ENCODE data around the gene SMIM5. TPM values are rescaled to one million over a fixed set of nuclear protein-coding genes. Genes with fewer than 3 reads are reported as not detected.

SMIM5 gene
- total RNA-seq, 4 donors from 2014 or later = 0.31 to 2.0 (median 1.0) TPM

DNA sequence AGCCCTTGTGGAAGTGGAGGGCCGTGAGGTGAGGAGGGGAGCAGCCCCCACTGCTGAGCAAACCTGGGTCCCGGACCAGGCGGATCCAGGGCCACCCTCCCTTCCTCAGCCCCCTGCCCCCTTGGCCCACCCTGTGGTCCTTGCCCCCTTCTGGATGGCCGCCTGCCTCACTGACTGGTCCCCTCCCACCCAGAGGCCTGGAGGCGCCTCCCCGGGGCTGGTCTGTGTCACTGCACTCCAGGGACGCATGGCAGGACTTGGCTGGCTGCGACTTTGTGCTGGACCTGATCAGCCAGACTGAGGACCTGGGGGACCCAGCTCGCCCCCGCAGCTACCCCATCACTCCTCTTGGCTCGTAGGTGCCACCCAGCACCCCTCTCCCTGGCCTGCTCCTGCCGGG lies 19.2 kb upstream of the SMIM5 start:
- TF ChIP-seq, protein P1, sequence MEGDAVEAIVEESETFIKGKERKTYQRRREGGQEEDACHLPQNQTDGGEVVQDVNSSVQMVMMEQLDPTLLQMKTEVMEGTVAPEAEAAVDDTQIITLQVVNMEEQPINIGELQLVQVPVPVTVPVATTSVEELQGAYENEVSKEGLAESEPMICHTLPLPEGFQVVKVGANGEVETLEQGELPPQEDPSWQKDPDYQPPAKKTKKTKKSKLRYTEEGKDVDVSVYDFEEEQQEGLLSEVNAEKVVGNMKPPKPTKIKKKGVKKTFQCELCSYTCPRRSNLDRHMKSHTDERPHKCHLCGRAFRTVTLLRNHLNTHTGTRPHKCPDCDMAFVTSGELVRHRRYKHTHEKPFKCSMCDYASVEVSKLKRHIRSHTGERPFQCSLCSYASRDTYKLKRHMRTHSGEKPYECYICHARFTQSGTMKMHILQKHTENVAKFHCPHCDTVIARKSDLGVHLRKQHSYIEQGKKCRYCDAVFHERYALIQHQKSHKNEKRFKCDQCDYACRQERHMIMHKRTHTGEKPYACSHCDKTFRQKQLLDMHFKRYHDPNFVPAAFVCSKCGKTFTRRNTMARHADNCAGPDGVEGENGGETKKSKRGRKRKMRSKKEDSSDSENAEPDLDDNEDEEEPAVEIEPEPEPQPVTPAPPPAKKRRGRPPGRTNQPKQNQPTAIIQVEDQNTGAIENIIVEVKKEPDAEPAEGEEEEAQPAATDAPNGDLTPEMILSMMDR (IDR thresholded peaks at IDR 0.05) = no peak
- DNase-seq (ENCODE audit: low spot score) = no peak

DNA sequence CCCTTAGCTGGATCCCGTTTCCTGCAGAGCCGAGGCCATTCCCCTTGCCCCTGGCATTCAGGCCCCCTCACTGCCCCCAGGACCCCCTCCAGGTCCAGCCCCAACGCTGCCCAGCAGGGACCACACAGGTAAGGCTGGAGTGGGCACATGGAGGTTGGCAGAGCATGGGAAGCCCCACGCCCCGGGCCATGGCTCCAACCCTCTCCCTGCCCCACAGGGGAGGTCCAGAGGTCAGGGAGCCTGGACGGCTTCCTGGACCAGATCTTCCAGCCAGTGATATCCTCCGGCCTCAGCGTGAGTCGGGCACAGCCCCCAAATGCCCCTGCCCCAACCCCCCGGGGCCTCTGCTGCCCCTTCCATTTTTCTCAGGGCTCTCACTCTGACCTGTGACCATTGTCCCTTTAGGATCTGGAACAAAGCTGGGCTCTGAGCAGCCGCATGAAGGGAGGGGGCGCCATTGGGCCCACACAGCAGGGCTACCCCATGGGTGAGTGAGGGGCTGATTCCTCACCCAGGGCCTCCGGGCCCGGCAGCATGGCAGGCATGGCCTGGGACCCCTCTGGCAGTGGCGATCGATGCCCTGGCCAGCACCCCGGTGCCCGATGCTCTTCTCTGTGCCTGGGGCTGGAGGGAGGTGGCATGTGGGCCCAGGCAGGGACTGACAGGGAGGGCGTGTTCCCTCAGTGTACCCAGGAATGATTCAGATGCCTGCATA lies 18.5 kb upstream of the SMIM5 start:
- no peak for DNase-seq (ENCODE audit: low spot score)
- ATAC-seq (ENCODE audit: low FRiP score) = no peak
- TF ChIP-seq, protein P1 (IDR thresholded peaks at IDR 0.05) = no peak

More for the DNA sequence above, 19.2 kb upstream of the SMIM5 start:
- ATAC-seq (ENCODE audit: low FRiP score) = no peak

DNA sequence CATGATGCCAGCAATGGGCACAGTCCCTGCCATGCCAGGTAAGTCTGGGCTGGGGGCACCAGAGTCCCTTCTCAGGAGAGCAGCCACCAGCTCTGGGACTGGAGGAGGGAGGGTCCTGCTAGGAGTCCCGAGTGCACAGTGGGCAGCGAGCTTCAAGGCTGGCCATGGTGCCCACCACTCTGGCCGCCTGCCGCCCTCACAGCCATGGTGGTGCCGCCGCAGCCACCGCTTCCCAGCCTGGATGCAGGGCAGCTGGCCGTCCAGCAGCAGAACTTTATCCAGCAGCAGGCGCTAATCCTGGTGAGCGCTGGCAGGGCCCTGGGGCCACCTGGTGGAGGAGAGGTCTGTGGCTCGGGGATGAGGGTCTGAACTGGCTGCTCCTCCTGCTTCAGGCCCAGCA lies 17.9 kb upstream of the SMIM5 start:
- DNase-seq (ENCODE audit: low spot score) (no peak), ATAC-seq (ENCODE audit: low FRiP score) (no peak)
- TF ChIP-seq, protein P1 (IDR thresholded peaks at IDR 0.05) = no peak

DNA sequence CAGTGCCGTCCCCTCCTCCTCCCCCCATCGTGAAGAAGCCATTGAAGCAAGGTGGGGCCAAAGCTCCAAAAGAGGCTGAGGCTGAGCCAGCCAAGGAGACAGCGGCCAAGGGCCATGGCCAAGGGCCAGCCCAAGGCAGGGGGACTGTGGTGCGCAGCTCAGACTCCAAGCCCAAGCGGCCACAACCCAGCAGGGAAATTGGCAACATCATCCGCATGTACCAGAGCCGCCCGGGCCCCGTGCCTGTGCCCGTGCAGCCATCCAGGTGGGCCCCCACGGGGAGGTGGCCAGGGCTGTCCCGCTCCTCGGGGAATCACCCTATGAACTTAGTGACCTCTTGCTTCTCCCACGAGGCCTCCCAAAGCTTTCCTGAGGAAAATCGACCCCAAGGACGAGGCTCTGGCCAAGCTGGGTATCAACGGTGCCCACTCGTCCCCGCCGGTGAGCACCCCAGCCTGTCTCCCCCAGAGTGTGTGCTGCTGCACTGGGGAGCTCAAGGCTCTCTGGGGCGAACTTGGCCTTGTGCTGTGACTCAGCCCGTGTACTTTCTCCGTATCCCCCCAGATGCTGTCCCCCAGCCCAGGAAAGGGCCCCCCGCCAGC lies 16.6 kb upstream of the SMIM5 start:
- DNase-seq (ENCODE audit: low spot score) (no peak), ATAC-seq (ENCODE audit: low FRiP score) (no peak)
- TF ChIP-seq, protein P1 (IDR thresholded peaks at IDR 0.05) = no peak

DNA sequence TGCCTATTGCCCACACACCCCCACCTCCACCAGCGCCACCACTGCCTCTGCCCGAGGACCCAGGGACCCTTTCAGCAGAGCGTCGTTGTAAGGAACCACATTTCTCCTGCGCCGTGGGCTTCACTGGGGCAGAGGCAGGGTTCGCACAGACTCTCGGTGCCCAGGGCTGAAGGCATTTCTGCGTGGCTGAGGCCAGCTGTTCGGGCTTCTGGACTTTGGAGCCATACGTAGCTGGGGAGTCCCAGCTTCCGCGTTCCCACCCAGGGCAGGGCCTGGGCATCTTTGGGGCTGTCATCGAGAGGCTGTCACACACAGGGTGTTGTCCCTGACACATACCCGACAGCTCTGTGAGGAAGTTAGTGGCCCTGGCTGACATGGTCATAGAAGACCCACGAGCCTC lies 16.0 kb upstream of the SMIM5 start:
- ATAC-seq (ENCODE audit: low FRiP score) = no peak

DNA sequence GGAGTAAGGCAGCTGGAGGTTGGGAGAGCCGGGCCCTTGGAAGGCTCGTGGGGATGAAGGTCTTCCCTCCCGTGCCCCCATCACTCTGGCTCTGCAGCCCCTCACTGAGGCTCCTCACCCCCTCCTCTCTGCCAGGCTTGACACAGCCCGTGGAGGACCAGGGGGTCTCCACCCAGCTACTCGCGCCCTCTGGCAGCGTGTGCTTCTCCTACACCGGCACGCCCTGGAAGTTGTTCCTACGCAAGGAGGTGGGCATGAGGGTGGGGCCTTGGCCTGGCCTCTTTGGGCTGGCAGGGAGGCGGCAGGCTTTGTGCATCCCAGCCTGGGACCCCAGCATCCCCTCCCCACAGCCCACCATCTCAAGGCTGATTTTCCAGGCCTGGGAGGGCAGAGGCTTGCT lies 15.6 kb upstream of the SMIM5 start:
- no peak for DNase-seq (ENCODE audit: low spot score)
- TF ChIP-seq, protein P1 (IDR thresholded peaks at IDR 0.05) = no peak
- no peak for ATAC-seq (ENCODE audit: low FRiP score)

More for the DNA sequence above, 16.0 kb upstream of the SMIM5 start:
- TF ChIP-seq, protein P1 (IDR thresholded peaks at IDR 0.05) = no peak
- no peak for DNase-seq (ENCODE audit: low spot score)
